Aorta (tissue), 5 donors: ENCODE data around the gene ERGIC1. TPM values are rescaled to one million over a fixed set of nuclear protein-coding genes. Genes with fewer than 3 reads are reported as not detected.
"Not testable (repeated sequence)": the region's sequence is repeated elsewhere in the genome, so short reads cannot be mapped to it uniquely, and the experiment has no call there.

ENCODE experiments used
- ATAC-seq: fragments of 200-7000 bp; cut with Tn5 transposase; one replicate; pipeline ENCODE4 v1.9.1; 2022; ENCODE audit warnings: moderate library complexity; ENCODE audit not compliant: low FRiP score
- DNase-seq, 2 donors: peaks; one replicate each; pipeline ENCODE4 v3.0.0-alpha.2; 2020
- H3K27ac ChIP-seq, 2 donors: one replicate each; pipeline ENCODE4 v1.5.1; 2013; ENCODE audit warnings: low read length in 2 of 2, mild to moderate bottlenecking in 2 of 2, moderate library complexity in 2 of 2, control low read depth in 1 of 2, inconsistent platforms in 1 of 2, low read depth in 1 of 2
- H3K27me3 ChIP-seq, 2 donors: one replicate each; pipeline ENCODE4 v1.6.1; 2013; ENCODE audit warnings: control low read depth in 1 of 2, low read length in 1 of 2, mild to moderate bottlenecking in 1 of 2, moderate library complexity in 1 of 2; ENCODE audit not compliant: insufficient read depth in 2 of 2, control insufficient read depth in 1 of 2
- H3K36me3 ChIP-seq, 2 donors: one replicate each; pipeline ENCODE4 v1.6.1; 2013; ENCODE audit warnings: control low read depth in 1 of 2, low read length in 1 of 2, mild to moderate bottlenecking in 1 of 2; ENCODE audit not compliant: insufficient read depth in 2 of 2, control insufficient read depth in 1 of 2
- H3K4me1 ChIP-seq, 2 donors: one replicate each; pipeline ENCODE4 v1.6.1; 2013; ENCODE audit warnings: low read length in 2 of 2, control low read depth in 1 of 2, mild to moderate bottlenecking in 1 of 2, moderate library complexity in 1 of 2; ENCODE audit not compliant: insufficient read depth in 2 of 2, control insufficient read depth in 1 of 2
- H3K4me3 ChIP-seq, 2 donors: one replicate each; pipeline ENCODE4 v1.5.1; 2013; ENCODE audit warnings: low read length in 2 of 2, control low read depth in 1 of 2, mild to moderate bottlenecking in 1 of 2
- H3K9me3 ChIP-seq: one replicate; pipeline ENCODE4 v1.6.1; 2013; ENCODE audit warnings: mild to moderate bottlenecking, low read length; ENCODE audit not compliant: control insufficient read depth
- WGBS, 2 donors: extraction: QIAGEN DNeasy Blood & Tissue Kit; methylation state at CpG; one replicate each; pipeline ENCODE4 v1.1.7; 2013; 5-methylcytosine and 5-hydroxymethylcytosine counted together
- intact Hi-C, 2 donors: fragments of 100-400 bp; cut with DNase I; formaldehyde crosslinking; loops; one replicate each; pipeline versions ENCODE4 v1.14.2 to v1.15.0; 2022
- polyA plus RNA-seq, 2 donors: library from polyadenylated mRNA; stranded (reverse); fragments of 200-250 nt; gene quantifications; one replicate each; pipeline ENCODE4 v1.2.3, GENCODE V29; 2013
- total RNA-seq, 2 donors: library from RNA; stranded (reverse); fragmentation: NEBNext Ultra II Directional; extraction: Animal tissue kit (Norgen Biotek cat#: 25700); gene quantifications; one replicate each; pipeline ENCODE4 v1.2.1, GENCODE V29; 2021
- donor health status: healthy with polysubstance abuse.
- donor health status: Bipolar disorder and iron deficiency.
- donor health status: DM: no; HTN: no; CAD: no.
- donor health status: DM: no; HTN: no; CAD: no.
- donor health status: DM: yes; HTN: yes; CAD: no.

Gene ERGIC1
- total and polyA plus RNA-seq, 4 donors, result 122 to 170 (median 130) TPM

DNA sequence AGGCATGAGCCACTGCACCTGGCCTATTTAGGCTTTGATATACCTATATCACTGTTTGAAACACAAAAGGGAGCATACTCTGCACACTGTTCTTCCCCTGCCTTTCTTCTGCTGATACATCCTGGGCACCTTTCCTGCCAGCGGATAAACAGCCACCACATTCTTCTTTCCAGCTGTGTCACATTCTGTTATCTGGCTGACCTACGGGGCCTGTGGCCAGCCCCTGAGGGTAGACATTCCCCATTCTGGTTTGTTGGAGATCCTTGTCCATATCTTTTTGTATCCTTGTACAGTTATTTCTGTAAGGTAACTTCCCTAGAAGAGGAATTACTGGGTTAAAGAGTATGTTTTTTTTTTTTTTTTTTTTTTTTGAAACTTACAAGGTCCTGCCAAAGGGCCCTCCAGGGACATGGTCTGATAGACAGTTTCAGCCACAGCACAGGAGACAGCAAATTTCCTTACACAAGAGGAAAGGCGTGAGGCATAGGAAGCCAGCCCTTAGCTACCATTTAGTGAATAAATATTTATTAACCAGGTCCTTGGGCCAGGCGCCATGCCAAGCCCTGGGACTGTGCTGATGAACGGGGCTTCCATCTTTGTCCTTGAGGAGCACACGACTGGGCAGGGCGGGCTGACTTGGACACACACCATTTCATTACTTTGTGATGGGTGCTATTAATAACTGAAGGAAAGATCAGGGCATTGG, 57.8 kb downstream of the ERGIC1 start:
- intact Hi-C loops, result no loop called here
- Histone ChIP-seq H3K27ac (peak overlapping the region; percentile 95 to 99), H3K27me3 (no peaks in the 10 kb centered on the region), H3K9me3 (no peaks in the 10 kb centered on the region), H3K4me1 (peaks cover 2 to 4% of the 10 kb centered on the region in 2 donors), H3K4me3 (no peak overlapping the region), H3K36me3 (no peaks in the 10 kb centered on the region)
- DNase-seq (peak; percentile 91 to 95), ATAC-seq (peak; percentile 87)
- WGBS, 2 donors, result 8% methylated on average over 7 of the region's 7 CpGs

DNA sequence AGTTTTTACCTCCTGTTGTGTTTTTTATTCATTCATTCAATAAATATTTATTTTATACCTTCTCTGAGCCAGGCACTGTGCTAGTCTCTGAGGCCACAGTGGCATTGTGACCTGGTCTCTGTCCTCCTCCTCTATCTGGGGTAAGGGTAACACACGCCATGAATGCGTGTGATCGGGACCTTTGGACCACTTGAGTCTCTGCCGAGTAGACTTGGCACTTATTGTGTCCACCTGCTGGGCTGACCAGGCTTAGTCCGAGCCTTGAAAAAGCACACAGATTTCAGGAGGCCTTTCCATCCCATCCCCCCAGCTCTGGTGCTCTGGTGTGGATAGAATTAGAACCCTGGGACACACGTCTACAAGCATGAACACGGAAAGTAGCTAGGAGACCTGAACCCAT, 58.7 kb downstream of the ERGIC1 start:
- intact Hi-C loops, result no loop called here
- ATAC-seq, result peak; percentile 37
- no peak for DNase-seq
- peaks cover 0 to 4% of the 10 kb centered on the region in 2 donors for H3K4me1 ChIP-seq
- peak overlapping the region; percentile 87 to 99 for H3K27ac ChIP-seq
- no peaks in the 10 kb centered on the region for H3K36me3 ChIP-seq
- no peaks in the 10 kb centered on the region for H3K9me3 ChIP-seq
- no peak overlapping the region for H3K4me3 ChIP-seq
- 12 to 22% methylated on average over 7 of the region's 7 CpGs for WGBS, 2 donors
- H3K27me3 ChIP-seq, result no peaks in the 10 kb centered on the region

DNA sequence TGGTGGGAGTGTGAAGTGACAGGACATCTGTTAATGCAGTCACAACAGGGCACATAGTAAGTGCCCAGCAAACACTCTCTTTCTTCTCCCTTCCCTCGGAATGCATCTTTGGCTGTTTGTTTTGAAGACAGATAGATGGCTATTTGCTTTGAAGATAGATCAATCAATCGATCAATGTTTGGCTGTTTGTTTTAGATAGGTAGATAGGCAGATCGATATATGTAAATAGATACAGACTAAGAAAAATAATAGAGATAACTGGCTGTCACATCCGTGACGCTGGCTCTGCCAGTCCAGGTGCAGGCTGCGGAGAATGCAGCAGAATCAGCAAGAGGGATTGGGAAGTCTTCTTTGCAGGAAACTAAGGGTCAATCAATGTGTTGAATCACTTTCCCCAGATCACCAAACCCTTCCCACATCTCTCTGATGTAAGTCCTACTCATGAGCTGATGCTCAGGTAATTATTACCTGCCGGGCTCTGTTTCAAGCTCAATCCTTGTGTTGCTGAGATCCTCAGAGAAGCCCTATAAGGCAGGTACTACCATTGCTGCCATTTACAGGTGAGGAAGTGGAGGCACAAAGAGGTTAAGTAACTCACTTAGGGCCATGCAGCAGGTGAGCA, 60.8 kb downstream of the ERGIC1 start:
- 82 to 85% methylated on average over 7 of the region's 7 CpGs for WGBS, 2 donors
- DNase-seq (no peak), ATAC-seq (no peak)
- Histone ChIP-seq H3K27me3 (no peaks in the 10 kb centered on the region), H3K4me3 (no peak overlapping the region), H3K9me3 (no peaks in the 10 kb centered on the region), H3K4me1 (peaks cover 0 to 4% of the 10 kb centered on the region in 2 donors), H3K36me3 (no peaks in the 10 kb centered on the region), H3K27ac (peak overlapping the region; percentile 31 to 48)
- intact Hi-C loops, result no loop called here

DNA sequence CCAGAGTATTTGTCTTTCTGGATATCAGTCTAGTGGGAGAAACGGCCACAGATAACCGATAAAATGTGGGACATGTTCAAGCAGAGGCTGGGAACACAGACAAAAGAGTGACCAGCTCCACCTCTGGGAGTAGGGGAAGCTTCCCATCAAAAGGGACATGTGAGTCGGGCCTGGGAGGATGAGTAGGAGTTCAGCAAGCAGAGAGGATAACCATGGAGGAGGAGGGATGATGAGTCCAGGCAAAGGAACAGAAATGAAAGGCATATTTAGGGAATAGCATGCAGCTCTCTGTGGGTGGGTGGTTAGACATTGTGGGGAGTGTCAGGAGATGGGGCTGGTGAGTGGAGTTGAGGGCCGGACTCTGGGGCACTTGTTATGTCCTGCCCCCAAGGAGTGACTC, 61.5 kb downstream of the ERGIC1 start:
- WGBS, 2 donors, result 79% methylated on average over 4 of the region's 4 CpGs
- no peaks in the 10 kb centered on the region for H3K36me3 ChIP-seq
- H3K27me3 ChIP-seq, result no peaks in the 10 kb centered on the region
- no peak for ATAC-seq
- H3K4me3 ChIP-seq, result no peak overlapping the region
- peaks cover 0 to 4% of the 10 kb centered on the region in 2 donors for H3K4me1 ChIP-seq
- intact Hi-C loops, result no loop called here
- H3K27ac ChIP-seq, result peak overlapping the region; percentile 31 to 32
- H3K9me3 ChIP-seq, result no peaks in the 10 kb centered on the region
- DNase-seq, result no peak

DNA sequence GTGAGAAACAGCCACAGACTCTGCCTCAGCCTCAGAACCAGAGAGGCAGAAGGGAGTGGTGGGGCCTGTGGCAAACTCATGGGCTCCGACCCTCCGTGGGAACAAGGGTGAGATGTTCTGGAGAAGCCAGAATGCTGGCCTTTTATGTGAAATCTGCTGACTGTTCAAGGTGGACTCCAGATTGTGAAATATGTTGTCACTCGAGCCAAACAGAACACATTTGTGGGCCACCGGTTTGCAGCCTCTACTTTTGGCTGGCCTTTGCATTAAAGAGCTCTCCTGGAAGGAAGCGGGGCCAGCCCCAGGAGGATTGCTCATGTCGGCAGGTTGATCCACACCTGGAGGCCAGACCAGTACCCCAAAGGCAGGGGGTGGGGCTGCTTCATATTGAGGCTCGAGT, 62.4 kb downstream of the ERGIC1 start:
- H3K4me3 ChIP-seq, result no peak overlapping the region
- H3K4me1 ChIP-seq, result peaks cover 0 to 2% of the 10 kb centered on the region in 2 donors
- H3K27me3 ChIP-seq, result no peaks in the 10 kb centered on the region
- DNase-seq (no peak), ATAC-seq (no peak)
- H3K27ac ChIP-seq, result peak overlapping the region; percentile 67 to 96
- H3K36me3 ChIP-seq, result no peaks in the 10 kb centered on the region
- 69 to 72% methylated on average over 7 of the region's 7 CpGs for WGBS, 2 donors
- H3K9me3 ChIP-seq, result no peaks in the 10 kb centered on the region
- intact Hi-C loops, result no loop called here

DNA sequence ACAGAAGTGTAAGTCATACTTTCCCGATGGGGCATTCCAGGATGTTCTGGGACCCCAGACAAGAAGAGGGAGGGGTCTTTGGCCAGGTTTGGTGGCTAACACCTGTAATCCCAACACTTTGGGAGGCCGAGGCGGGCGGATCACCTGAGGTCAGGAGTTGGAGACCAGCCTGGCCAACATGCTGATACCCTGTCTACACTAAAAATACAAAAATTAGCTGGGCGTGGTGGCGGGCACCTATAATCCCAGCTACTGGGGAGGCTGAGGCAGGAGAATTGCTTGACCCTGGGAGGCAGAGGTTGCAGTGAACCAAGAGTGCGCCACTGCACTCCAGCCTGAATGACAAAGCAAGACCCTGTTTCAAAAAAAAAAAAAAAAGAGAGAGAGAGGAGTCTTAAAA, 63.0 kb downstream of the ERGIC1 start:
- H3K9me3 ChIP-seq, H3K4me3 ChIP-seq, ATAC-seq, H3K36me3 ChIP-seq, intact Hi-C loops, H3K4me1 ChIP-seq, H3K27me3 ChIP-seq, DNase-seq: not testable (repeated sequence)
- peak overlapping the region; percentile 91 to 96 for H3K27ac ChIP-seq
- WGBS, 2 donors, result 85 to 88% methylated on average over 7 of the region's 7 CpGs

DNA sequence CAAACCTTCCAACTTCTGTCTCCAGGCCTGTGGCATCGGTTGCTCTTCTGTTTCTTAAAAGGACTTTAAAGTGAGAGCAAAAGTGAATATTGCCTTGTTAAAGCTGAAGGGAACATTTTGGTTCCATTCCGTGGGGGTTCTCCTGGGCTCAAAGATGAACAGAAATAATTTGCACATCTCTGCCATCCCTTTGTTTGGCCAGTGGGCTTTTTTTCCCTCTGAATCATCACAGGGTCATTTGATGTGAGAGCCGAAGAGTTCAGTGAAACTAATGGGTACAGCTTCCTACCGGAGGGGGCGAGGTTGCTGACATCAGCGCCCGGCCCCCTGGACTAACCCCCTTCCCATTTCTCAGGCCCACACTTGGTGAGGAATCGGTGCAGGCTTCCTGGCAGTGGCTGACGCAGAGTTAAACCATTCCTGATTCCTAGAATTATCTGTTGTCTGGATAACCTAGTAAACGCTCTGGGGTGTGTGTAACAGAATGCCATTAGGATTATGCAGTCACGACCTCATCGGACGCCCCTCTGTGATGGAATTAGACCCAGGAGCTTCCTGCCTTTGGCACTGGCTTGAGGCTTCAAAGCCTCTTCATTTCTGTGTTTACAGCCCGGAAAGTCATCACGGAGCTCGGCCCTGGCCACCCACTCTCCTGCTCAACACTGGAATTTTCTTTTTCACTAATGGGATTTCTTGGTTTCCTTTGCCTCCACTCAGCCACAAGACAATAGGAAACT, 63.6 kb downstream of the ERGIC1 start:
- peaks cover 0 to 2% of the 10 kb centered on the region in 2 donors for H3K4me1 ChIP-seq
- DNase-seq, result peak; percentile 65 to 91
- peak overlapping the region; percentile 91 to 96 for H3K27ac ChIP-seq
- intact Hi-C loops, result no loop called here
- no peaks in the 10 kb centered on the region for H3K36me3 ChIP-seq
- ATAC-seq, result peak; percentile 30
- 13 to 14% methylated on average over 16 of the region's 16 CpGs for WGBS, 2 donors
- no peaks in the 10 kb centered on the region for H3K9me3 ChIP-seq
- H3K4me3 ChIP-seq, result no peak overlapping the region
- no peaks in the 10 kb centered on the region for H3K27me3 ChIP-seq

DNA sequence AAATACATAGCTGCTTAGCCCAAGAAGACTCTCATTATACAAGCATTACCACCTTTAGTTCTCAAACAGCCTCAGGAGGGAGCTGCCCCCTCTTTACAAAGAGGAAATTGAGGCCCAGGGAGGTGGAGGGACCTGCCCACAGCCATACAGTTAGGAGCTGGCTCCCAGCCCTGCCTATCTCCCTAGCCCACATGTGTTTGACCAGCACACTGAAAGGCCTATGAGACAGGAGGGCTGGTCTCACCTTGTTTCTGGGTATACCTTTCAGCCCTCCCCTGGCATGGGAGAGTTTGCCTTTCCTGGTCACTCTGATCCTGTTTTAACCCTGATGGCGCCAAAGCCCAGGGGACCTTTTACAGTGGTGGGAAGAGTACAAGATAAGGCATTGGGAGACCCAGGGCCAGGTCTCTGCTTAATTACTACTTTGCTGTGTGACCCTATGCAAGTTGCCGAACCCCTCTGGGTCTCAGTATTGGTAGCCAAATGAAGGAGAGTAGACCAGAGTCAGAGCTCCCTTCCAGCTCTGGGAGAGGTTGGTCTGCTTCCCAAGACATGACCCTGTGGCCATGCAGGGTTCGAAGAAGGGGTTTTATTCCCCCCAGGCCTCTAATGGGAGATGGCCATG, 64.3 kb downstream of the ERGIC1 start:
- Histone ChIP-seq H3K27ac (peak overlapping the region; percentile 70 to 96), H3K36me3 (no peaks in the 10 kb centered on the region), H3K9me3 (no peaks in the 10 kb centered on the region), H3K27me3 (no peaks in the 10 kb centered on the region), H3K4me1 (peaks cover 0 to 1% of the 10 kb centered on the region in 2 donors), H3K4me3 (no peak overlapping the region)
- no peak for DNase-seq
- 88 to 89% methylated on average over 3 of the region's 3 CpGs for WGBS, 2 donors
- intact Hi-C loops, result no loop called here
- no peak for ATAC-seq
